Activated T-cell treated with anti-CD3 and anti-CD28 coated beads for 4 hours (primary cell): ENCODE results near the gene TBC1D9B.

ENCODE experiments used
- DNase-seq: peaks from one replicate; pipeline ENCODE4 v3.0.0-alpha.2; 2020

Gene TBC1D9B

GRCh38 chr5:179819296-179820126, 88.2 kb downstream of the TBC1D9B start:
- no peak for DNase-seq

DNA sequence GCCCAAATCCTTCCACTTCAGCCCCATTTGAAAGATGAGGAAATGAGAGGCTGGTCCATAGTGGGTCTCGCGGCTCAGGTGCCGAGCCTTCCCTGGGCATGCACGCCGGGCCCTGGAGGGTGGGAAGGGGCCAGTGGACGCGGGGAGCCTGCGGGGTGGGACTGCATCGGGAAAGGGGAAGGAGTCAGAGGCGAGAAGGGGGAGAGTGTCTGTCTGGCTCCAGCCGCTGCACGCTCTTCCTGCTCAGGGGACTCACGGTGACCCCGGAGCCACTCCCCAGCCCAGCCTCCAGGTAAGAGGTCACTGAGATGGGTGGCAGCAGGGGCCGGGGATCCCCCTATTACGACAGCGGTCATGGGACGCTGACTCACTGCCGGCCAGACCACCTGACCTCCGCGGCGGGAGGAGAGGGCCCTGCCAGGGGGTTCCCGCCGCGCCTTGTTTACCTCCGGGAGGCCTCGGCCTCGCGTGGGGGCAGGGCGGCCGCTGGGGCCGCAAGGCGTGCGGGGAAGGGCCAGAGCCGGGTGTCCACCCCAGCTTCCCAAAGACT, 88.9 kb downstream of the TBC1D9B start:
- DNase-seq, result peak; percentile 65

DNA sequence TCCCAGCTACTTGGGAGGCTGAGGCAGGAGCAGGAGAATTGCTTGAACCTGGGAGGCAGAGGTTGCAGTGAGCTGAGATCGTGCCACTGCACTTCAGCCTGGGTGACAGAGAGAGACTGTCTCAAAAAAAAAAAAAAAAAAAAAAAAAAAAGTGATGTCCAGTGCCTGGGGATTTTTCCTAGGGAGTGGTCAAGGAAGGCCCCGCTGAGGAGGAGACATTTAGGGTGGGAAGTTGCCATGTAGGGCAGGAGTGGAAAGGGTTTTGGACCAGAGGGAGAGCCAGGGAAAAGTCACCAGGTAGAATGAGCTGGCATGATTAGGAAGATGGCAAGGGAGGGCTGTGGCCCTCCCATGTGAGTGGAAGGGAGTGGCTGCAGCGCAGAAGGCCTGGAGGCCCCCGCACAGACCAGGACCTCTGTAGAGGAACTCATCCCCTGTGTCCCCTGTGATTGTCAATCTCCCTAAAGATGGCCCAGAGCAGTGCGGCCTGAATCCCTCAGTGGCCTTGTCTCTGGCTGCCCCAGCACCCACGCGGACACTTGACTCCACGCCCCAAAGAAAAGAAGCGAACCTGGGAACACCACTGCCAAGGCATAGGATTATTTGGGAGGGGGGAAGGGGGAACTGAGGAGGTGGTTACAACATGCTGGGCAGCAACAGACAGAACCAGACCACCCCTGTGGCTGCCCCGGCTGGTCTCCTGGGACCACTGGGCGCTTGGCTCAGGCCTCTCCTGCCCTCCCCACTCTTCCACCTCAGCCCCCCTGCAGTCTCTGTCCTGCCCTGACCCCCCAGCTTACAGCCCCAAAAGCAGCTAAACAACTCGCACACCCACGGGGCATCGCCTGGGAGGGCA, 89.6 kb downstream of the TBC1D9B start:
- no peak for DNase-seq

DNA sequence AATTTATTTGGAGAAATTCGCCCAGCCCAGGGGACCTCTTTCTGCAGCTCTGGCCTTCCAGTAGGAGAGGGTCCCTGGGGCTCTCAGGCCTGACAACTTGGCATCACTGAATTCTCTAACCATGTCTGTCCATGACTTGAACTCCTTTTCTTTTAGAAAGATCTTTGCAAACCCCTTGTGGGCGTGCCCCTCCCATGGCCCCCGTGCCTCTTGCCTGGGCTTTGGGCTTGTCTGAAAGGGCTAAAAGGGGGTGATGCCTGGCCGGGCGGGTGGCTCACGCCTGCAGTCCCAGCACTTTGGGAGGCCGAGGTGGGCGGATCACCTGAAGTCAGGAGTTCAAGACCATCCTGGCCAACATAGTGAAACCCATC, 90.2 kb downstream of the TBC1D9B start:
- no peak for DNase-seq

DNA sequence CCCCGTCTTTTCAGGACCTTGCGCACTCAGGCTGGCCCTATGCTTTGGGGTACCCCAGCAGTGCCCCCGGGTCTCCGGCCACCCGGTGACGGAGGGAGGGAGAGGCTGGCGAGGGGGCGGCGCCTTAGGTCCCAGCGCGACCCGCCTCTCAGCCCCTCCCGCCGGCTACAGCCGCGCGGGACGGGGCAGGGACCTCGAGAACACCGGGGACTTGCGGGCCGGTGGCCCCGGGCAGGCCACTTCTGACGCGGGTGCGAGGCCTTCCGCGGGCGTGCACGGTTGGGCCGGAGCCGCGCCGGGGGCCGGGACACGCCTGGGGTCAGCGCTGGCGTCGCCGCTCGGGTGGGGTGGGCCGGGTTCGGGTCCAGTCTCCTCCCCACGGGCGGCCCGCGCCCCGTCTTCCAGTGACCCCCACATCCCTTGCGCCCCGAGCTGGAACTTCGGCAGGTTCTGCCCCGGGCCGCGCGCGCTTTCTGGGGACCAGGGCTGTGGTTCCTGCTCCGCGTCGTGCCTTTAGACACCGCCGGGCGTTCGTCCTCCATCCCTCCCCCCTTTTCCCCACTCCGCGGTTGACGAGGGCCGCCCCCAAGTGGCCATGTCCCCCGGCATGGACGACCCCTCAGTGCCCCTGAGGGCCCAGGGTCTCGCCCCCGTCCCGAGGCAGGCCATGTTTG, 90.8 kb downstream of the TBC1D9B start:
- no peak for DNase-seq

DNA sequence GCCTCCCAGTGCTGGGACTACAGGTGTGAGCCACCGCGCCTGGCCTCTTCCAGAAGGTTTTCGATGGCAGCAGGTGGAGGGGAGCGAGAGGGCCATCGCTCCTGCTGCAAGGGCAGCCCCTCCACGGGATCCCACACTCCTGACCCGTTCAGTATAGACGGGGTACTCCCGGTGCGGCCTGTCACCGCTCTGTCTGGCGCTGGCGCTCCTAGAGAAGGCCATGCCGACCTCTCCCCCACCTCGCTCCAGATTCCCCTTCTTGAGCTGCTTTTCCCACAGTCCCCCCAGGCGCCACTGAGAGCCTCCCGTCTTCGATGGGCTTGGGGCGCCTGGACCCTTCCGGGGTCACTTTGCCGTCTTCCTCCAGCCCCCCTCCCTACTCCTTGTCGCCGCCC, 91.3 kb downstream of the TBC1D9B start:
- DNase-seq, result no peak

- no peak for DNase-seq
These were observed 92.0 kb downstream of the TBC1D9B start for GRCh38 chr5:179815491-179816249.

- DNase-seq, result no peak
These were observed 93.6 kb downstream of the TBC1D9B start for GRCh38 chr5:179814090-179814489.

DNA sequence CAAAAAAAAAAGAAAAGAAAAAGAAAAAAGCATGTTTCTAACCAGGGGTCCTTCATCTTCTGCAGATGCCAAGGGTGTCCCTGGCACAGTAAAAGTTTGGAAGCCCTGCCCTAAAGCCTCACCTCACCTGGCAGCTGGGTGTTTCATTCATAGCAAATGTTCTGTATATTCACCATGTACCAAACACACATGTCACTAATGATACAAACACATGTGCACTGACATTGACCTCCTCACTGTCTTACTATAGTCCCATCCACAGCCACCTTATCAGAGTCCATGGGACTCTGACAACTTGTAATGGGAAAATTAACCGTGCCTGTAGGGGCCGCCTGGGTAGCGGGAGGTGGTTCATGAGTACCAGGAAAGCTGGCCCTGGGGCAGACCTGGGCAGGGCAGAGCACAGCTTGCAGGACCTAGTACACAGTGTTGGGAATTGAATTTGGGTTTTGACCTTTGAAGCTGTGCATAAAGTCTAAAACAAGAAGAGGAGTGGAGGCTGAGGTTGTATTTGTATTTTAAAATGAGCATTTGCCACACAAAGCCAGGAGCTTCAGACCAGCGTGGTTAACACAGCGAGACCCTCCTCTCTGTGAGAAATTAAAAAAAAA, 94.6 kb downstream of the TBC1D9B start:
- DNase-seq, result no peak

DNA sequence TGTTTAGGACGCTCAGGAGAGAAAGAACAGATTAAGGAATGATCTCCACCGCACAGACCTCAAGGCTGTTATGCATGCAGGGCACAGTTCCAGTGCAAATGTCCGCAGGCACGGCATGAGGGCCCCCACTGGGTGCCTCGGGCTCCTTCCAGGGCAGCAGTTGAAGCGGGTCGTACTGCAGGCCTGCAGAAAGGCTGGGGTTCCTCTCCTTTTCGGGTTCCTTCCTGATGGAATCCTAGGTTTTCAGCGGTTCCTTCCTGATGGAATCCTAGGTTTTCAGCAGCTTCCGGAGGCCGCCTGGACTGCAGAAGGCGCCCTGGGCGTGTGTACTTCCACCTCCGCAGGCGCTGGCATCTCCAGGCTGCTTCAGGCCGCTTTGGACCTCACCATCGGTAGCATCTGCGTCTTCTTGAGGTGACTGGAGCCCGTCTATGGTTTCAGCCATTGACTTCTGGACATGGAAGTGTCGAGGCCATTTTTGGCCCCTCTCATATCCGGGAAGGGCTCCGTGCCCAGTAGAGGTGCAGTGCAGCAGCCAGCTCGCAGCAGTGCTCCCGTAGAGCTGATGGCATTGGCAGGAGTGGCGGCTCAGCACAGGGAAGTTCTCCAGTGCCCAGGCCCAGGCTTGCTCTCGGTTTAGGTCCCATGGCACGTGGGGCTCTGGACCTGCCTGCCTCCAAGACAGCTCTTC, 95.4 kb downstream of the TBC1D9B start:
- no peak for DNase-seq
